SK-N-SH treated with all-trans-retinoic acid at 6 μM for 48 hours (cell line): ENCODE data around the gene DHX8.

Experiments used
- CSDC2 ChIP-seq: fragments of 250-450 bp; sonication (Bioruptor Pico); IDR thresholded peaks from 2 replicates; pipeline ENCODE4 v1.5.0; 2020; ENCODE audit warnings: mild to moderate bottlenecking, moderate library complexity
- OSR1 ChIP-seq: fragments of 250-450 bp; sonication (Bioruptor Pico); IDR thresholded peaks from 2 replicates; pipeline ENCODE4 v1.8.0; 2022; ENCODE audit warnings: moderate library complexity, mild to moderate bottlenecking, inconsistent platforms
- TOX ChIP-seq: fragments of 250-450 bp; sonication (Bioruptor Pico); IDR thresholded peaks from 2 replicates; pipeline ENCODE4 v1.8.0; 2021; ENCODE audit warnings: mild to moderate bottlenecking, moderate library complexity, borderline replicate concordance
- ZFP30 ChIP-seq: fragments of 450-650 bp; formaldehyde crosslinking; IDR thresholded peaks from 2 replicates; pipeline ENCODE4 v1.5.0; 2022; ENCODE audit warnings: mild to moderate bottlenecking, moderate library complexity
- ZNF565 ChIP-seq: fragments of 450-650 bp; formaldehyde crosslinking; conservative IDR thresholded peaks from 2 replicates; pipeline ENCODE4 v1.5.0; 2020; ENCODE audit warnings: low read depth, mild to moderate bottlenecking, moderate library complexity
- ZNF8 ChIP-seq: fragments of 450-650 bp; formaldehyde crosslinking; IDR thresholded peaks from 2 replicates; pipeline ENCODE4 v1.5.0; 2020; ENCODE audit warnings: mild to moderate bottlenecking, moderate library complexity
- TF ChIP-seq, protein P1 (sequence below): fragments of 250-450 bp; sonication (Bioruptor Pico); IDR thresholded peaks from 2 replicates; pipeline ENCODE4 v1.8.0; 2020; ENCODE audit warnings: mild to moderate bottlenecking, moderate library complexity, borderline replicate concordance

GRCh38 chr17:43437756-43438155, 46.0 kb upstream of the DHX8 start:
- TF ChIP-seq OSR1 (CRISPR knock-in tag) (no peak), ZFP30 (no peak), ZNF565 (CRISPR knock-in tag) (no peak), ZNF8 (no peak), CSDC2 (CRISPR knock-in tag) (no peak), TOX (no peak)
- TF ChIP-seq, protein P1, sequence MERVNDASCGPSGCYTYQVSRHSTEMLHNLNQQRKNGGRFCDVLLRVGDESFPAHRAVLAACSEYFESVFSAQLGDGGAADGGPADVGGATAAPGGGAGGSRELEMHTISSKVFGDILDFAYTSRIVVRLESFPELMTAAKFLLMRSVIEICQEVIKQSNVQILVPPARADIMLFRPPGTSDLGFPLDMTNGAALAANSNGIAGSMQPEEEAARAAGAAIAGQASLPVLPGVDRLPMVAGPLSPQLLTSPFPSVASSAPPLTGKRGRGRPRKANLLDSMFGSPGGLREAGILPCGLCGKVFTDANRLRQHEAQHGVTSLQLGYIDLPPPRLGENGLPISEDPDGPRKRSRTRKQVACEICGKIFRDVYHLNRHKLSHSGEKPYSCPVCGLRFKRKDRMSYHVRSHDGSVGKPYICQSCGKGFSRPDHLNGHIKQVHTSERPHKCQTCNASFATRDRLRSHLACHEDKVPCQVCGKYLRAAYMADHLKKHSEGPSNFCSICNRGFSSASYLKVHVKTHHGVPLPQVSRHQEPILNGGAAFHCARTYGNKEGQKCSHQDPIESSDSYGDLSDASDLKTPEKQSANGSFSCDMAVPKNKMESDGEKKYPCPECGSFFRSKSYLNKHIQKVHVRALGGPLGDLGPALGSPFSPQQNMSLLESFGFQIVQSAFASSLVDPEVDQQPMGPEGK (CRISPR knock-in tag), result no peak
